Measurements from ENCODE around the gene LHX6.

The LHX6 gene

GRCh38 chr9:122227575-122227900, 1.2 kb downstream of the LHX6 start:
- no peak overlapping the region for H3K4me3 ChIP-seq (ENCODE audit: low read depth, low read length)
- TF ChIP-seq, protein P1, sequence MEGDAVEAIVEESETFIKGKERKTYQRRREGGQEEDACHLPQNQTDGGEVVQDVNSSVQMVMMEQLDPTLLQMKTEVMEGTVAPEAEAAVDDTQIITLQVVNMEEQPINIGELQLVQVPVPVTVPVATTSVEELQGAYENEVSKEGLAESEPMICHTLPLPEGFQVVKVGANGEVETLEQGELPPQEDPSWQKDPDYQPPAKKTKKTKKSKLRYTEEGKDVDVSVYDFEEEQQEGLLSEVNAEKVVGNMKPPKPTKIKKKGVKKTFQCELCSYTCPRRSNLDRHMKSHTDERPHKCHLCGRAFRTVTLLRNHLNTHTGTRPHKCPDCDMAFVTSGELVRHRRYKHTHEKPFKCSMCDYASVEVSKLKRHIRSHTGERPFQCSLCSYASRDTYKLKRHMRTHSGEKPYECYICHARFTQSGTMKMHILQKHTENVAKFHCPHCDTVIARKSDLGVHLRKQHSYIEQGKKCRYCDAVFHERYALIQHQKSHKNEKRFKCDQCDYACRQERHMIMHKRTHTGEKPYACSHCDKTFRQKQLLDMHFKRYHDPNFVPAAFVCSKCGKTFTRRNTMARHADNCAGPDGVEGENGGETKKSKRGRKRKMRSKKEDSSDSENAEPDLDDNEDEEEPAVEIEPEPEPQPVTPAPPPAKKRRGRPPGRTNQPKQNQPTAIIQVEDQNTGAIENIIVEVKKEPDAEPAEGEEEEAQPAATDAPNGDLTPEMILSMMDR (IDR thresholded peaks at IDR 0.05; ENCODE audit: low read depth, low read length, missing control alignments): no peak
- in situ Hi-C loops (cut with HindIII; ENCODE audit: low sequenced_read_pairs): loop anchor here (25.0 kb wide), 1 partner anchor 110 kb away; no protein-coding TSS in a partner anchor
- DNase-seq (ENCODE audit: low read depth): no peak

DNA sequence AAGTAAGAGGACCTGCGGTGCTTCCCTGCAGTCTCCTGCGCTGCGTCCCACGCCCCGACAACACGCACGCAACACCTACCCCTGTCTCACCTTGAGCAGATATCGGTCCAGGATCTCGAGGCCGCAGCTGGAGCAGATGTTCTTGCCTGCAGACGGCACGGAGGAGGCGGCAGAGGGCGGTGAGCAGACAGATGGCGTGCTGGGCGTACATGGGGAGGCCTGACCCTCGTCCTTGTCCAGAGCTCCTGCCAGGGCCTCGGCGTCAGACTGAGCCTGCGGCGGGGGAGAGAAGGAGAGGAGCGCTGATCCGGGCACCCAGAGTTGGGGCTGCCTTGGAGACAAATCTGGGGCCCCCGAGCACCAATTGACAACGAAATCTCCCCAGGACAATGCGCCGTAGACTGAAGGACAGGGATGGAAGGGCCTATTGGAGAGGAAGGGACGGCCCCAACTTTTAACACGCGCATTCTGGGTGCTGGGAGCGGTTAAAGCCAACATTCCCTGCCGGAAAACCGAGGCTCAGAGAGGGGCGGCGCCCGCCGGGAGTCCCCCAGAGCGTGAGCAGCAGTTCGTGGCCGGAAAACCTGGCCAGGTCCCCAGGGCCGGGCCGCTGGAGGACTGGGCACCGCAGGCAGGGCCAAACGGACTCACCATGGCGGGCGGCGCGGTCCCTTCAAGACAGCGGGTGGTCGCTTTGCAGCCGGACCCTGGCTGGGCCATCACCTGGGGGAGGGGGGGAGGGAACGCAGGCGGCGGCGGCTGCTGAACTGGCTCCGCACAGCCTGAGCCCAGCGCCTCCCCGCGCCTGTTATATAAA, 1.8 kb downstream of the LHX6 start:
- in situ Hi-C loops (cut with HindIII; ENCODE audit: low sequenced_read_pairs): loop anchor here (25.0 kb wide), 1 partner anchor 110 kb away; no protein-coding TSS in a partner anchor
- no peak for DNase-seq (ENCODE audit: low read depth)
- TF ChIP-seq, protein P1 (IDR thresholded peaks at IDR 0.05; ENCODE audit: low read depth, low read length, missing control alignments): no peak
- H3K4me3 ChIP-seq (ENCODE audit: low read depth, low read length): no peak overlapping the region

DNA sequence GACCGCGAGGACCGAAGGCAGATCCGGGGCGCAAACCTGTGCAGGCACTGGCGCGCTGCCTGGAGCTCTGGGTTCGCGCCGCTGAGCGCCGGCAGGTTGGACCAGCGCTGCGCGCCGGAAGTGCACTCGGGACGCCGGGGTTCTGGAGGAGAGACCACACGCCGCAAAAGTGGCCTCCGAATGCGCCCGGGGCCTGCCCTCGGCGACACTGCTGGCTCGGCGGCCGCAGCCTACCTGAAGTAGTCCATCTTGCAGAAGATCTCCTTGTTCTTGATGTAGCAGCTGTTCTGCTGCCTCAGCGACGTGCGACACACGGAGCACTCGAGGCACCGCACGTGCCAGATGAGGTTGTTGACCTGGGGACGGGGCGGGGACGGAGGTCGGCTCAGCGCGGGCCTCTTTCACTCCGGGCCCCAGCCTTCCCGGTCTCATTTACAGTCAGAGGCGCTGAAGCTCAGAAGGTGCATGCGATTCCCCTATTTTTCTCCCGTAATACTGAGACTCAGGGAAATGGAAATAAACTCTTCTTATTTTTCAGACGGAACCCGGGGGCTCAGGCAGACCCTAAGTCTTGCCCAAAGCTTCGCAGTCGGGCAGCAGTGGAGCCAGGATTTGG, 2.5 kb downstream of the LHX6 start:
- TF ChIP-seq, protein P1 (IDR thresholded peaks at IDR 0.05; ENCODE audit: low read depth, low read length, missing control alignments): no peak
- no peak overlapping the region for H3K4me3 ChIP-seq (ENCODE audit: low read depth, low read length)
- DNase-seq (ENCODE audit: low read depth): no peak
- in situ Hi-C loops (cut with HindIII; ENCODE audit: low sequenced_read_pairs): loop anchor here (25.0 kb wide), 1 partner anchor 111 kb away; no protein-coding TSS in a partner anchor

- in situ Hi-C loops (cut with HindIII; ENCODE audit: low sequenced_read_pairs): loop anchor here (25.0 kb wide), 1 partner anchor 112 kb away; no protein-coding TSS in a partner anchor
- H3K4me3 ChIP-seq (ENCODE audit: low read depth, low read length): no peak overlapping the region
Measured at GRCh38 chr9:122225312-122226141, 3.2 kb downstream of the LHX6 start.

GRCh38 chr9:122223435-122223834, 5.3 kb downstream of the LHX6 start:
- in situ Hi-C loops (cut with HindIII; ENCODE audit: low sequenced_read_pairs): no loop called here
- no peak for DNase-seq (ENCODE audit: low read depth)
- TF ChIP-seq, protein P1 (IDR thresholded peaks at IDR 0.05; ENCODE audit: low read depth, low read length, missing control alignments): no peak
- no peak overlapping the region for H3K4me3 ChIP-seq (ENCODE audit: low read depth, low read length)

More at GRCh38 chr9:122225312-122226141, 3.2 kb downstream of the LHX6 start:
- TF ChIP-seq, protein P1 (IDR thresholded peaks at IDR 0.05; ENCODE audit: low read depth, low read length, missing control alignments): no peak
- no peak for DNase-seq (ENCODE audit: low read depth)

DNA sequence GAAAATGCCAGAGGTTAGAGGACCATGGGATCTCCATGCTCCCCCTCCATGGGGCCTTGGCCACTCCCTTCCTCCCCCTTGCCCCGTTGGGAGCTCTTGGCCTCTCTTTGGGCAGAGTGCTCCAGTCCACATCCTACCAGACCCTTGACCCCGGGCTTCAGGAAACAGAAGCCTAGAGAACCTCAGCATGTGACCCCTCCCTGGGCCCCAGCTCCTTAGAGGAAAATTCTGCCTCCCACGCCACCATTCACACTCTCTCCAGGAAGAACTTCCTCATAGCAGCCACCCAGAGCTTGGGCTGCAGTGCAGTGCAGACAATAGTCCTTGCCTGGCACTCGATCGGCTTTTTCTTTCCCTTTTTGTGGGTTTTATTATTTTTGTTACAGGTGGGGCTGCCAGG, 6.0 kb downstream of the LHX6 start:
- TF ChIP-seq, protein P1 (IDR thresholded peaks at IDR 0.05; ENCODE audit: low read depth, low read length, missing control alignments): no peak
- in situ Hi-C loops (cut with HindIII; ENCODE audit: low sequenced_read_pairs): no loop called here
- no peak overlapping the region for H3K4me3 ChIP-seq (ENCODE audit: low read depth, low read length)
- DNase-seq (ENCODE audit: low read depth): no peak

Data from astrocyte of the cerebellum (primary cell).